HCT116 (cell line): ENCODE measurements around the gene CDK10. TPM values are rescaled to one million over a fixed set of nuclear protein-coding genes. Genes with fewer than 3 reads are reported as not detected.

Source experiments
- CBX3 ChIP-seq: IDR thresholded peaks from 2 replicates; pipeline ENCODE4 v1.6.1; 2012; ENCODE audit warnings: low read depth
- ELF1 ChIP-seq: IDR thresholded peaks from 2 replicates; pipeline ENCODE4 v1.6.1; 2012; ENCODE audit warnings: low read depth, borderline replicate concordance
- EZH2 ChIP-seq: fragments of 200-600 bp; sonication (generic); IDR thresholded peaks from 2 replicates; pipeline ENCODE4 v1.6.1; 2017; ENCODE audit warnings: antibody characterized with exemption, mixed run types
- JUND ChIP-seq: IDR thresholded peaks from 2 replicates; pipeline ENCODE4 v1.6.1; 2012
- POLR2AphosphoS5 ChIP-seq: IDR thresholded peaks from 2 replicates; pipeline ENCODE4 v1.6.1; 2011; ENCODE audit warnings: mild to moderate bottlenecking, low read depth, low read length, moderate library complexity
- RAD21 ChIP-seq: IDR thresholded peaks from 2 replicates; pipeline ENCODE4 v1.6.1; 2012; ENCODE audit warnings: low read depth, mild to moderate bottlenecking
- SP1 ChIP-seq: IDR thresholded peaks from 2 replicates; pipeline ENCODE4 v1.6.1; 2012; ENCODE audit warnings: low read depth
- SRF ChIP-seq: IDR thresholded peaks from 2 replicates; pipeline ENCODE4 v1.6.1; 2012; ENCODE audit warnings: low read depth
- YY1 ChIP-seq: IDR thresholded peaks from 2 replicates; pipeline ENCODE4 v1.6.1; 2011; ENCODE audit warnings: low read length, low read depth, moderate library complexity, mild to moderate bottlenecking; ENCODE audit not compliant: insufficient replicate concordance; ENCODE audit errors: extremely low read depth
- ZNF274 ChIP-seq: fragments of 200-500 bp; sonication (Bioruptor generic); IDR thresholded peaks from 2 replicates; pipeline ENCODE4 v1.6.1; 2014; ENCODE audit warnings: mild to moderate bottlenecking, low read depth, low read length, inconsistent platforms
- total RNA-seq: library from RNA; stranded (reverse); gene quantifications from one replicate; pipeline ENCODE4 v1.2.1, GENCODE V29; 2021; ENCODE audit not compliant: unreplicated experiment
- TF ChIP-seq, protein P1 (sequence below): IDR thresholded peaks from 2 replicates; pipeline ENCODE4 v1.6.1; 2012
- TF ChIP-seq, protein P2 (sequence below): IDR thresholded peaks from 2 replicates; pipeline ENCODE4 v1.6.1; 2011; ENCODE audit warnings: mild to moderate bottlenecking, low read length, moderate library complexity; ENCODE audit not compliant: insufficient replicate concordance; ENCODE audit errors: extremely low read depth

The CDK10 gene
- total RNA-seq, 1 experiment from 2014 or later = 165 TPM

DNA sequence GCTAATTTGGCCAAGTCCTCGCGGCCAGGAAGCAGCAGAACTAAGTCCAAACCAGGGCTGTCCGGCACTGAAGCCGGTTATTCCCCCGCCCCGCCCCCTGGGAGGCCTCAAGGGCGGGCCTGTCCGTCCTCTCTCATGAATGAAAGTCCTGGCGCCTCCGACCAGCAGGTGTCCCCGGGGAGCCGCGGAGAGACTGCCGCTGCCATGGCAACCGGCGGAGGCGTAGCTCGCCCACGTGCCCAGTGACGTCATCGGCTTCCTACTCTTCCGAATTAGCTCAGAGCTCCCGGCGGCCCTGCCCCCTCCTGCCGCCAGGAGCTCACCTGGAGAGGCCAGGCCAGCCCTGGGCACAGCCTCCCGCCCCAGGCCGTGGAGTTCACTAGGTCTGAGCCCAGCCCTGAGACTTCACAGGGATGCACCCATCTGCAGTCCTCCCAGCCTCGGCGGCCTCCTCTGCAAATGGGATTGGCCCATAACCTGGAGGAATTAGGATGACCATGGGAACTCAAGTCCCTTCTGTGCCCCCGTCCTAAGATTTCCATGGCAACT is 13.7 kb downstream of the CDK10 start (continued):
- TF ChIP-seq, protein P1, sequence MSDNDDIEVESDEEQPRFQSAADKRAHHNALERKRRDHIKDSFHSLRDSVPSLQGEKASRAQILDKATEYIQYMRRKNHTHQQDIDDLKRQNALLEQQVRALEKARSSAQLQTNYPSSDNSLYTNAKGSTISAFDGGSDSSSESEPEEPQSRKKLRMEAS = no peak
- no peak for TF ChIP-seq ZNF274
- no peak for TF ChIP-seq ELF1
- no peak for TF ChIP-seq SRF
- no peak for TF ChIP-seq RAD21
- TF ChIP-seq CBX3 = no peak
- no peak for TF ChIP-seq JUND
- peak; percentile 88 for TF ChIP-seq POLR2AphosphoS5
- TF ChIP-seq, protein P2, sequence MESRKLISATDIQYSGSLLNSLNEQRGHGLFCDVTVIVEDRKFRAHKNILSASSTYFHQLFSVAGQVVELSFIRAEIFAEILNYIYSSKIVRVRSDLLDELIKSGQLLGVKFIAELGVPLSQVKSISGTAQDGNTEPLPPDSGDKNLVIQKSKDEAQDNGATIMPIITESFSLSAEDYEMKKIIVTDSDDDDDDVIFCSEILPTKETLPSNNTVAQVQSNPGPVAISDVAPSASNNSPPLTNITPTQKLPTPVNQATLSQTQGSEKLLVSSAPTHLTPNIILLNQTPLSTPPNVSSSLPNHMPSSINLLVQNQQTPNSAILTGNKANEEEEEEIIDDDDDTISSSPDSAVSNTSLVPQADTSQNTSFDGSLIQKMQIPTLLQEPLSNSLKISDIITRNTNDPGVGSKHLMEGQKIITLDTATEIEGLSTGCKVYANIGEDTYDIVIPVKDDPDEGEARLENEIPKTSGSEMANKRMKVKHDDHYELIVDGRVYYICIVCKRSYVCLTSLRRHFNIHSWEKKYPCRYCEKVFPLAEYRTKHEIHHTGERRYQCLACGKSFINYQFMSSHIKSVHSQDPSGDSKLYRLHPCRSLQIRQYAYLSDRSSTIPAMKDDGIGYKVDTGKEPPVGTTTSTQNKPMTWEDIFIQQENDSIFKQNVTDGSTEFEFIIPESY = no peak
- TF ChIP-seq SP1 = no peak
- peak; percentile 70 for TF ChIP-seq YY1
- TF ChIP-seq EZH2 = no peak
